ENCODE measurements around the gene CES5A.
"Not testable (repeated sequence)": the region's sequence is repeated elsewhere in the genome, so short reads cannot be mapped to it uniquely, and the experiment has no call there.

The CES5A gene

GRCh38 chr16:55828680-55829079 is 46.5 kb downstream of the CES5A start:
- no peak for DNase-seq

- DNase-seq, result no peak
Observed at GRCh38 chr16:55825115-55825728, 50.0 kb downstream of the CES5A start.

GRCh38 chr16:55824473-55825000 is 50.6 kb downstream of the CES5A start:
- DNase-seq, result no peak

- DNase-seq, result no peak
Observed at GRCh38 chr16:55822280-55822810, 52.8 kb downstream of the CES5A start.

- no peak for DNase-seq
Observed at GRCh38 chr16:55821210-55821609, 54.0 kb downstream of the CES5A start.

GRCh38 chr16:55820615-55821014 is 54.6 kb downstream of the CES5A start:
- DNase-seq, result no peak

- DNase-seq, result no peak
Observed at GRCh38 chr16:55817236-55817912, 57.8 kb downstream of the CES5A start.

GRCh38 chr16:55816222-55816621 is 59.0 kb downstream of the CES5A start:
- DNase-seq, result not testable (repeated sequence)

GRCh38 chr16:55815320-55815719 is 59.9 kb downstream of the CES5A start:
- DNase-seq, result no peak

GRCh38 chr16:55814174-55814573 is 61.0 kb downstream of the CES5A start:
- DNase-seq, result not testable (repeated sequence)

GRCh38 chr16:55813730-55814129 is 61.4 kb downstream of the CES5A start:
- DNase-seq, result not testable (repeated sequence)

GRCh38 chr16:55812951-55813350 is 62.2 kb downstream of the CES5A start:
- no peak for DNase-seq

GRCh38 chr16:55811811-55812210 is 63.4 kb downstream of the CES5A start:
- no peak for DNase-seq

- DNase-seq, result no peak
Observed at GRCh38 chr16:55810451-55810961, 64.7 kb downstream of the CES5A start.

GRCh38 chr16:55809851-55810250 is 65.3 kb downstream of the CES5A start:
- no peak for DNase-seq

GRCh38 chr16:55809386-55809785 is 65.8 kb downstream of the CES5A start:
- DNase-seq, result no peak

GRCh38 chr16:55808286-55808685 is 66.9 kb downstream of the CES5A start:
- DNase-seq, result not testable (repeated sequence)

- not testable (repeated sequence) for DNase-seq
Observed at GRCh38 chr16:55805104-55805503, 70.1 kb downstream of the CES5A start.

- DNase-seq, result not testable (repeated sequence)
Observed at GRCh38 chr16:55803681-55804080, 71.5 kb downstream of the CES5A start.
